VCaP (cell line): Measurements from ENCODE around the gene AKT3.

ENCODE experiments used
- H3K27ac ChIP-seq: fragments of 450-650 bp; 2 replicates; pipeline ENCODE4 v1.5.1; 2017
- TF ChIP-seq, protein P1 (sequence below): fragments of 450-650 bp; conservative IDR thresholded peaks from 2 replicates; pipeline ENCODE4 v1.5.1; 2017; ENCODE audit warnings: mild to moderate bottlenecking, moderate library complexity

AKT3 gene

DNA sequence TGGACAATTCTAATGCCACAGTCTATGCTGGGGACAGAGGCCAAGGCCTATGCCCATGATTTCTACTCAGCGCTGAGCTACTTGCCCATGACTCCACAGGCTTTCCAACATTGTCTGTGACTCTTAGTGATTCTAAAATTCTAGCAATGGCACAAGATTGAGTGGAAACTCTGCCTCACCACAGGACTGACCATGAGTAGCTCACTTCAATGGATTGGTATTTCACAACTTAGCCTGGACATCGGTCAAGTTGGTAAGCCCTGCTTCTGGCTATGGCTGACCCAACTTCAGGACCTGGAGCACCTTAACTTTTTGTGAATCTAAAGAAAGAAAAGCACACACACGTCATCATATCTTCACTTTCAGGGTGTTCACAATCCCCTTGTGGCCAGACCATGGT lies 339.1 kb downstream of the AKT3 start:
- H3K27ac ChIP-seq, result no peak overlapping the region
- TF ChIP-seq, protein P1, sequence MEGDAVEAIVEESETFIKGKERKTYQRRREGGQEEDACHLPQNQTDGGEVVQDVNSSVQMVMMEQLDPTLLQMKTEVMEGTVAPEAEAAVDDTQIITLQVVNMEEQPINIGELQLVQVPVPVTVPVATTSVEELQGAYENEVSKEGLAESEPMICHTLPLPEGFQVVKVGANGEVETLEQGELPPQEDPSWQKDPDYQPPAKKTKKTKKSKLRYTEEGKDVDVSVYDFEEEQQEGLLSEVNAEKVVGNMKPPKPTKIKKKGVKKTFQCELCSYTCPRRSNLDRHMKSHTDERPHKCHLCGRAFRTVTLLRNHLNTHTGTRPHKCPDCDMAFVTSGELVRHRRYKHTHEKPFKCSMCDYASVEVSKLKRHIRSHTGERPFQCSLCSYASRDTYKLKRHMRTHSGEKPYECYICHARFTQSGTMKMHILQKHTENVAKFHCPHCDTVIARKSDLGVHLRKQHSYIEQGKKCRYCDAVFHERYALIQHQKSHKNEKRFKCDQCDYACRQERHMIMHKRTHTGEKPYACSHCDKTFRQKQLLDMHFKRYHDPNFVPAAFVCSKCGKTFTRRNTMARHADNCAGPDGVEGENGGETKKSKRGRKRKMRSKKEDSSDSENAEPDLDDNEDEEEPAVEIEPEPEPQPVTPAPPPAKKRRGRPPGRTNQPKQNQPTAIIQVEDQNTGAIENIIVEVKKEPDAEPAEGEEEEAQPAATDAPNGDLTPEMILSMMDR, result no peak

DNA sequence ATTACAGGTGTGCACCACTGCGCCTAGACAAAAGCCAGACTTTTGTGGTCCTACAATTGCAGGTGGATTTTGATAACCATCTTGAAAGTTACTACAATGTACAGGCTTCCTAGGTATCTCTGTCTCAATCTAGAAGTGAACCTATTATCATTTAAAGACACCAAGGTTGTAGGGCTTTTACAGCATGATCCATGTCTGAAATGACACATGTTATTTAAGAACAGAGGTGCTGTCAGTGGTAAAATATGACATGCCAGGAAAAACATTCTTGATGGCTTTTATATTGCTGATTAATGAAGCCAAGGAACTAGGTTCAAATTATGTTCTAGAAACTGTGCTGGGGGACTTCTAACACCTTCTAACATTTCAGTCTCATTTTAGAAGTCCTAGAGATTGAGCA lies 341.1 kb downstream of the AKT3 start:
- H3K27ac ChIP-seq, result no peak overlapping the region

DNA sequence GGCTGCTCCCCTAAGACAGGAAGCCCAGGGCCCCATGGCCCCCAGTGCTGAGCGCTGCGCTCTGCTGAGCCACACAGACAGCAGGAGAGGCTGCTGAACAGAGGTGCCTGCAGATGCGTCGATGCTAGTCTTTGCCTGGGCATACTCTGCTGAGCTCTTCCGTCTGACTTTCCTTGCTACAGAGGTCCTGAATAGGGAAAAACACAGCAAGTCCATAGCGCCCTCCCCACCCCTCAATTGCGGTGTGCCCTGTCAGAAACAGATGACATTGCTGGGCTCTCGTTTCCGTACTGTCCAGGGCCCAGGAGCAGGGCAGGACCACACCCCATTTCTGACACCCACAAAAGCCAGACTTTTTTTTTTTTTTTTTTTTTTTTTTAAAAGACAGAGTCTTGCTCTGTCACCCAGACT lies 341.7 kb downstream of the AKT3 start:
- TF ChIP-seq, protein P1, result no peak
- H3K27ac ChIP-seq, result no peak overlapping the region

More for the DNA sequence above, 341.1 kb downstream of the AKT3 start:
- TF ChIP-seq, protein P1, result no peak

DNA sequence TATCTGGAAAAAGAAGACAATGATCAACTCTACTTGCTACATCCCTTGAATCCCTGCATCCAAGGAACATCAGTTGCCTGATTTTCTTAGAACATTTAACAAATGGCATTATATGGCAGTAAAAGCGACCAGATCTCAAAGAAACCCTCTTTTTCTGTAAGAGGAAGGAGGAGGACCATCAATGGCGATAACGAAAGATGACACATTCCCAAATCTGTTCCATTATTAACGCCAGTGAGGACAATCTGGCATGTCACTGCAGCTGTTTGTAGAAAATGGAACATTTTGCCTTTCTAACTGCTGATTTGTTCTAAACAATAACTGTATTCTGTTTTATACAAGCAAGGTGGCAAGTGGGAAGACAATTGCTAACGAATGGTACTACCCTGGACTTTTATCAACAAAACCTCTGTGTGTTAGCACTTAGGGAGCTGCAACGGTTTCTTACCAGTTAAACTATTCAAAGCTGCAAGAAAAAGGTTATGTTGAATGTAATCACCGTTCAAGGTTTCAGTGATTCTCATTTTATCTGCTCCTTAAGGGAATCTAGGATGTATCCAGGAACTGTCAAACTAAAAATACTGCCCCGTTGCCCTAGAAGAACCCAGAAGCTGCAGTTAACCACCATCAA lies 342.3 kb downstream of the AKT3 start:
- TF ChIP-seq, protein P1, result no peak
- H3K27ac ChIP-seq, result no peak overlapping the region

DNA sequence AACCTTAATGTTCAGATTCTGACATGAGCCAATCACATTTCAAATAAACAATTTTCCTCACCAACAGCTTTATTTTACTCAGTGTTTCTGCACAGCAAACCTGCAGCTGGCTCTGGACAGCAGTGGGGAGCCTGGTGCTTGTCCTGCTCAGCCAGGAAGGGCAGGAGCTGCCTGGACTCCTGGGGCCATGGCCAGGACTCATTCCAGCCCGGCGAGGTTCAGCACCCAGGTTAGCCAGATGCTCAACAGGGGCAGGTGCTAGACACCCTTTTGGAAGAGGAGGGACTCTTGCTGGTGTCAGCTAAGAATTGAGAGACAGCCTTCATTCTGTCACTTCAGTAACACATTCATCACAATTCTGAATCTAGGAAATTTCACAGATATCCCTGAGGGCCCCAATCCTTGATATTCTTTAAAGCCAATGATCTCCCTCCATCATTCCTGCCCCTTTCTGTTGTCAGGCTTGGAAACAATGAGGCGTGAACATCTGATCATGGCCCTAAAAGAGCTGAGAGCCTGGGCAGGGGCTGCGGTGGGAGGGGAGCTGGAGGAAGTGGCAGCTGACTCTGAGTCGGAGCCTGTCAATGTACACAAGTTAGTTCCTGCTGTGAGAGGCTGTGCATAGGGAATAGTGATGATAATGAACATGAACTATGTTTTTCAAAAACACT lies 342.9 kb downstream of the AKT3 start:
- peak overlapping the region; percentile 52; the same call in 1 of the 2 replicates for H3K27ac ChIP-seq
- TF ChIP-seq, protein P1, result no peak

DNA sequence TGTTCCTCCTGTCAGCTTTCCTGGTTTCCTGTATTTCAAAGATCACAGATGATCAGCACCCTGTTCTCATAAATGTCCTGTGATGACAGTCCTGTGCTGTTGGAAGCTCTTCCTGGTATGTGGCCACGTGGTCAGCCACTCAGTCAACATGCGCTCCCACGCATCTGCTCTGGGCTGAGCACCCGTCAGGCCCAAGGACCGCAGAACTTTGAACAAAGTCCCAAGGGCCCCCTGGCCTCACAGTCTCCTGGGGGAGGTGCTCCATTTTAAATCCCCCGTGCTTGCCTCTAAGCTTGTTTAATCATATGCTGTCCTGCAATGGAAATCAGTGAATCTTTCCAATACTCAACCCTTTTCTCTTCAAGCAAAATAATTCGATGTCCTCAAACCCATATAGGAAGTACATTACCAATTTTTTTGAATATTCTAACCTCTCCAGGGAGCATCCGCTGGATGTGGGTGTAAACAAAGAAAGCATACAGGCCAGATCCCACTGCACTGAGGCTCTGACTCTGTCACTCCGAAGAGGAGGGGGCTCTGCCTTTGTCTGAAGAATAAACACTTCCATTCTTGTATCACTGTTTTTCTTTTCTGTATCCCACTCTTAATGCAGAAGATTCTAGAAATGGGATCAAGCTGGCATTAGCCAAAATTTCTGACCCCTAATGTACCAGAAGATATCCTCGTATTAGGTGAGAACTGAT lies 343.9 kb downstream of the AKT3 start:
- H3K27ac ChIP-seq, result peak overlapping the region; percentile 52
- TF ChIP-seq, protein P1, result no peak

DNA sequence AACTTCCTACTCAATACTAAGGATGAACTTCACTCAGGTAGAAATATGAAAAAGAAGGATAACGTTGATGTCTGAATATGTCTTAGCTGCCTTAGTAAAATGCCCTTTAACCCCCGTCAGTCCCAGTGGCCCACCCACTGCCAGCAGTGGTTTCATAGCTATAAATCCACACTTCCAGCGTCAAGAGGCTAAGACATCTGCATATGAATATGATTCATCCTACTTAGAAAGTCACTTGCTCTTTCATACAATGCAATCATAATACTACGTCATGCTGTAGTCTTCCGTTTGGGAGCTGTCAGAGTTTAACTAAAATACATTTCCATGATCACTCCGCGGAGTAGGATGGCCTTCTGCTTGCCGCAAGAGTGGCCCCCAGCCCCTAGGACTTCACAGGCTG lies 346.9 kb downstream of the AKT3 start:
- TF ChIP-seq, protein P1, result no peak
- H3K27ac ChIP-seq, result no peak overlapping the region
